PFSK-1 (cell line): ENCODE measurements around the gene PLXDC2.

Experiments
- POLR2AphosphoS5 ChIP-seq: IDR thresholded peaks from 2 replicates; pipeline ENCODE4 v1.6.1; 2012; ENCODE audit warnings: low read depth, mild to moderate bottlenecking, control low read depth, low read length, moderate library complexity
- TAF1 ChIP-seq: IDR thresholded peaks from 2 replicates; pipeline ENCODE4 v1.6.1; 2012; ENCODE audit warnings: low read length, control low read depth, borderline replicate concordance; ENCODE audit not compliant: insufficient read depth
- TF ChIP-seq, protein P1 (sequence below), 2 experiments: IDR thresholded peaks; 2 replicates each; pipeline versions ENCODE4 v1.6.1 to v1.8.0; 2011 to 2012; ENCODE audit warnings: low read depth in 2 of 2, low read length in 2 of 2, control low read depth in 1 of 2, inconsistent platforms in 1 of 2, mild to moderate bottlenecking in 1 of 2, moderate library complexity in 1 of 2; ENCODE audit not compliant: insufficient read depth in 1 of 2

DNA sequence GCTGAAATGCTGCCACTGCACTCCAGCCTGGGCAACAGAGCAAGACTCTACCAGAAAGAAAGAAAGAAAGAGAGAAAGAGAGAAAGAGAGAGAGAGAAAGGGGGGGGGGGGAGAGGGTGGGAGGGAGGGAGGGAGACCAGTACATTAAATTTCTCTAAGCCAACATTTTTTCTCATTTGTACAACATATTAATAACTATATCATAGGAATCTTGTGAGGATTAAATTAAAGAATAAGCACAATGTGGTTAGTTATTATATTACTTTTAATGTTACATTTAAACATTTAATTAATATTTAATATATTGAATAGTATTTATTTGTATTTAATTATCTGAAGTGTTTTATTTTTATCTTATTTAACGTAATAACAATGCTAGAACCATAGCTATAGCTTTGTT, 53.1 kb downstream of the PLXDC2 start:
- TF ChIP-seq POLR2AphosphoS5: no peak
- TF ChIP-seq TAF1: no peak
- TF ChIP-seq, protein P1, sequence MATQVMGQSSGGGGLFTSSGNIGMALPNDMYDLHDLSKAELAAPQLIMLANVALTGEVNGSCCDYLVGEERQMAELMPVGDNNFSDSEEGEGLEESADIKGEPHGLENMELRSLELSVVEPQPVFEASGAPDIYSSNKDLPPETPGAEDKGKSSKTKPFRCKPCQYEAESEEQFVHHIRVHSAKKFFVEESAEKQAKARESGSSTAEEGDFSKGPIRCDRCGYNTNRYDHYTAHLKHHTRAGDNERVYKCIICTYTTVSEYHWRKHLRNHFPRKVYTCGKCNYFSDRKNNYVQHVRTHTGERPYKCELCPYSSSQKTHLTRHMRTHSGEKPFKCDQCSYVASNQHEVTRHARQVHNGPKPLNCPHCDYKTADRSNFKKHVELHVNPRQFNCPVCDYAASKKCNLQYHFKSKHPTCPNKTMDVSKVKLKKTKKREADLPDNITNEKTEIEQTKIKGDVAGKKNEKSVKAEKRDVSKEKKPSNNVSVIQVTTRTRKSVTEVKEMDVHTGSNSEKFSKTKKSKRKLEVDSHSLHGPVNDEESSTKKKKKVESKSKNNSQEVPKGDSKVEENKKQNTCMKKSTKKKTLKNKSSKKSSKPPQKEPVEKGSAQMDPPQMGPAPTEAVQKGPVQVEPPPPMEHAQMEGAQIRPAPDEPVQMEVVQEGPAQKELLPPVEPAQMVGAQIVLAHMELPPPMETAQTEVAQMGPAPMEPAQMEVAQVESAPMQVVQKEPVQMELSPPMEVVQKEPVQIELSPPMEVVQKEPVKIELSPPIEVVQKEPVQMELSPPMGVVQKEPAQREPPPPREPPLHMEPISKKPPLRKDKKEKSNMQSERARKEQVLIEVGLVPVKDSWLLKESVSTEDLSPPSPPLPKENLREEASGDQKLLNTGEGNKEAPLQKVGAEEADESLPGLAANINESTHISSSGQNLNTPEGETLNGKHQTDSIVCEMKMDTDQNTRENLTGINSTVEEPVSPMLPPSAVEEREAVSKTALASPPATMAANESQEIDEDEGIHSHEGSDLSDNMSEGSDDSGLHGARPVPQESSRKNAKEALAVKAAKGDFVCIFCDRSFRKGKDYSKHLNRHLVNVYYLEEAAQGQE (IDR thresholded peaks at IDR 0.05; ENCODE audit: insufficient read depth in 1 of 2, low read depth in 2 of 2, low read length in 2 of 2): no peak
